ENCODE measurements around the gene FOXB2.

DNA sequence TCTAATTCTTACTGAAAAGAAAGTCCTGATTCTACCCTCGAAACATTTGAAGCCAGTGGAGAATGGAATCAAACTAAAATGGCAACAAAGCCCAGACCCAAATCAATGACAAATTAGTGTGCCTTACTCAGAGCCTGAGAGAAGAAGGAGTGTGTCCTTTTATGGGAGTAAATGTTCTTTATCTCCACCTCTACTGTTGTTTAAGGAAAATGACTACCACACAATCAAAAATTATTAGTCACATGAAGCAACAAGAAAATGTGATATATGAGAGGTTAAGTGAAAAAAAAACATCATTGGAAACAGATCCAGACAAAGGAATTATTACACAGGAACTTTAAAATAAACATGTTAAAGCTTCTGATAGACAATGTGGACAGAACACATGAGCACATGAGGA, 49.7 kb upstream of the FOXB2 start:
- TF ChIP-seq, protein P1, sequence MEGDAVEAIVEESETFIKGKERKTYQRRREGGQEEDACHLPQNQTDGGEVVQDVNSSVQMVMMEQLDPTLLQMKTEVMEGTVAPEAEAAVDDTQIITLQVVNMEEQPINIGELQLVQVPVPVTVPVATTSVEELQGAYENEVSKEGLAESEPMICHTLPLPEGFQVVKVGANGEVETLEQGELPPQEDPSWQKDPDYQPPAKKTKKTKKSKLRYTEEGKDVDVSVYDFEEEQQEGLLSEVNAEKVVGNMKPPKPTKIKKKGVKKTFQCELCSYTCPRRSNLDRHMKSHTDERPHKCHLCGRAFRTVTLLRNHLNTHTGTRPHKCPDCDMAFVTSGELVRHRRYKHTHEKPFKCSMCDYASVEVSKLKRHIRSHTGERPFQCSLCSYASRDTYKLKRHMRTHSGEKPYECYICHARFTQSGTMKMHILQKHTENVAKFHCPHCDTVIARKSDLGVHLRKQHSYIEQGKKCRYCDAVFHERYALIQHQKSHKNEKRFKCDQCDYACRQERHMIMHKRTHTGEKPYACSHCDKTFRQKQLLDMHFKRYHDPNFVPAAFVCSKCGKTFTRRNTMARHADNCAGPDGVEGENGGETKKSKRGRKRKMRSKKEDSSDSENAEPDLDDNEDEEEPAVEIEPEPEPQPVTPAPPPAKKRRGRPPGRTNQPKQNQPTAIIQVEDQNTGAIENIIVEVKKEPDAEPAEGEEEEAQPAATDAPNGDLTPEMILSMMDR (IDR thresholded peaks at IDR 0.05 in 4 of 5, conservative IDR thresholded peaks at IDR 0.05 in 1 of 5) = no peak
- no peak for TF ChIP-seq POLR2A (IDR thresholded peaks at IDR 0.05)

All from gastrocnemius medialis (tissue), 4 donors.